ENCODE measurements around the gene OR52B6. TPM values are rescaled to one million over a fixed set of nuclear protein-coding genes. Genes with fewer than 3 reads are reported as not detected.

Gene OR52B6
- total RNA-seq, 1 donor from 2014 or later = not detected

DNA sequence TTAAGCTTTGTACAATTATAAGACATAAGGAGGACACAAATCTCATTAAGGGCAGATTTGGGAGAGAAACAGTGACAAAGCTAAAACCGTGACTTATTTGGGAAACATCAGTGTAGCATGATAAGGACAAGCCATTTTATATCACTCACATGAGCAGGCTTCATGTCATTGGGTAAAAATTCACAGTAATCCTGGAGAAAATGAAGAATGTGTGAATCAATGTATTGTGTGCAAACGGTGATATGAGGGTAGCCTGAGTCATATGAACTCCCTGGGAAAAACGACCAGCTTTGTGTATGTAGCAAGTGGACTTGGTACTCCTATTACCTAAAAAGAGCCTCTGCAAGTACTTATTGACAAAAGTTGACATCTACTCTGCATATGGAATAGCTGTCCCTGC is 38.1 kb downstream of the OR52B6 start:
- H3K27ac Mint-ChIP-seq = no peak overlapping the region
- DNase-seq (ENCODE audit: low spot score, unreplicated experiment) = no peak
- H3K4me1 Mint-ChIP-seq (ENCODE audit: low read depth) = peaks cover 22% of the 10 kb centered on the region
- no peak overlapping the region for H3K4me3 Mint-ChIP-seq (ENCODE audit: low read depth)
- no peaks in the 10 kb centered on the region for H3K9me3 Mint-ChIP-seq (ENCODE audit: low read depth)
- no peaks in the 10 kb centered on the region for H3K36me3 Mint-ChIP-seq (ENCODE audit: insufficient read depth)
- no peaks in the 10 kb centered on the region for H3K27me3 Mint-ChIP-seq
- TF ChIP-seq, protein P1, sequence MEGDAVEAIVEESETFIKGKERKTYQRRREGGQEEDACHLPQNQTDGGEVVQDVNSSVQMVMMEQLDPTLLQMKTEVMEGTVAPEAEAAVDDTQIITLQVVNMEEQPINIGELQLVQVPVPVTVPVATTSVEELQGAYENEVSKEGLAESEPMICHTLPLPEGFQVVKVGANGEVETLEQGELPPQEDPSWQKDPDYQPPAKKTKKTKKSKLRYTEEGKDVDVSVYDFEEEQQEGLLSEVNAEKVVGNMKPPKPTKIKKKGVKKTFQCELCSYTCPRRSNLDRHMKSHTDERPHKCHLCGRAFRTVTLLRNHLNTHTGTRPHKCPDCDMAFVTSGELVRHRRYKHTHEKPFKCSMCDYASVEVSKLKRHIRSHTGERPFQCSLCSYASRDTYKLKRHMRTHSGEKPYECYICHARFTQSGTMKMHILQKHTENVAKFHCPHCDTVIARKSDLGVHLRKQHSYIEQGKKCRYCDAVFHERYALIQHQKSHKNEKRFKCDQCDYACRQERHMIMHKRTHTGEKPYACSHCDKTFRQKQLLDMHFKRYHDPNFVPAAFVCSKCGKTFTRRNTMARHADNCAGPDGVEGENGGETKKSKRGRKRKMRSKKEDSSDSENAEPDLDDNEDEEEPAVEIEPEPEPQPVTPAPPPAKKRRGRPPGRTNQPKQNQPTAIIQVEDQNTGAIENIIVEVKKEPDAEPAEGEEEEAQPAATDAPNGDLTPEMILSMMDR (IDR thresholded peaks at IDR 0.05; ENCODE audit: unreplicated experiment) = no peak

DNA sequence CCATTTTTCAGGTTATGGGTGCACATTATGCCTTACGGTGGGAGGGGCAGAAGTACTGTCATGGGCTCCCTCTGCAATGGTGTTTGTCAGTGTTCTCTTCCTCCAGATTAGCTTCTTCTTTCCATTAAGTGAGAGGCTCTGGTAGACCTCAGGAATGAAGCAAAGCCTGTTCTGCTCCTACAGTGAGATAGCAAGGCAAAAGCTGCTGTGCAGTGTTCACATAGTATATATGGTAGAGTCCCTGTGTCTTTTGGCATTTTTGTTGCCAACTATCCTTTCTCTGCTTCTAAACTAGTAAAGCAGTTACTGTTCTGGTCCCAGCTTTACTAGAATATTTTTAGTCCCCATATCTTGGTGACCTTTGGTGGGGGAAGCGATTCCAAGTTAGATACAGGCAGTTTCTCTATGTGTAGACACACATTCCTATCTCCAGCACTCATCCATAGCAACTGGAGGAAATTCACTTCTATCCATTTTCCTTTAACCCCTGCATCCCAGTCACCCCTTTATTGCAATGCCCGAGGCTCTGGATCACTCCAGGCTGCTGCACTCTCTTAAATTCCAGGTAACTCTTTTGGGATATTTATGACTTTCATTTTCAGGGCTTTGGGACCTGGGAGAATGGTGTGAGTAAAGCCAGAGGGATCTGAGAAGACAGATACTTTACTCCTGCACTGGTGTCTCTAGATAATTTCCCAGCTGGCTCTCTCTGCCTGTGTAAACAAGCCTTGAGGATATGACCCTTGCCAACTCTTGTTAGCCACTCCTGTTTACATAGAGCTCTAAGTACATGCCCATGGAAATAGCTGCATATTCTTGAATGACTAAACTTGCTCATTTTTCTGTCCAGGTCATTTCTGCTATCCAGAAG is 40.2 kb downstream of the OR52B6 start:
- DNase-seq (ENCODE audit: low spot score, unreplicated experiment) = no peak
- Mint-ChIP-seq H3K4me3 (ENCODE audit: low read depth) (no peak overlapping the region), H3K9me3 (ENCODE audit: low read depth) (no peaks in the 10 kb centered on the region), H3K27me3 (no peaks in the 10 kb centered on the region), H3K4me1 (ENCODE audit: low read depth) (peaks cover 33% of the 10 kb centered on the region), H3K36me3 (ENCODE audit: insufficient read depth) (no peaks in the 10 kb centered on the region), H3K27ac (peak overlapping the region; percentile 72)
- TF ChIP-seq, protein P1 (IDR thresholded peaks at IDR 0.05; ENCODE audit: unreplicated experiment) = no peak

DNA sequence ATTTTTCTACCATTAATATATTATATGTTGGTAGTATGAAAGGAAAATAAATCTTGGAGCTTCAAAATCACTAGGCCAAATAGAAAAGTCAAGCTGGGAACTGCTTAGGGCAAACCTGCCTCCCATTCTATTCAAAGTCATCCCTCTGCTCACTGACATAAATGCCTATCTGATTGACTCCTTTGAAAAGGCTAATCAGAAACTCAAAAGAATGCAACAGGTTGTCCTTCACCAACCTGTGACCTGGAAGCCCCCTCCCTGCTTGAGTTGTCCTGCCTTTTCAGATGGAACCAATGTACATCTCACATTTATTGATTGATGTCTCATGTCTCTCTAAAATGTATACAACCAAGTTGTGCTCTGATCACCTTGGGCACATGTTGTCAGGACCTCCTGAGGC is 40.9 kb downstream of the OR52B6 start:
- no peaks in the 10 kb centered on the region for H3K27me3 Mint-ChIP-seq
- H3K4me1 Mint-ChIP-seq (ENCODE audit: low read depth) = peaks cover 35% of the 10 kb centered on the region
- no peaks in the 10 kb centered on the region for H3K36me3 Mint-ChIP-seq (ENCODE audit: insufficient read depth)
- no peak for DNase-seq (ENCODE audit: low spot score, unreplicated experiment)
- TF ChIP-seq, protein P1 (IDR thresholded peaks at IDR 0.05; ENCODE audit: unreplicated experiment) = no peak
- no peak overlapping the region for H3K27ac Mint-ChIP-seq
- H3K4me3 Mint-ChIP-seq (ENCODE audit: low read depth) = no peak overlapping the region
- no peaks in the 10 kb centered on the region for H3K9me3 Mint-ChIP-seq (ENCODE audit: low read depth)

DNA sequence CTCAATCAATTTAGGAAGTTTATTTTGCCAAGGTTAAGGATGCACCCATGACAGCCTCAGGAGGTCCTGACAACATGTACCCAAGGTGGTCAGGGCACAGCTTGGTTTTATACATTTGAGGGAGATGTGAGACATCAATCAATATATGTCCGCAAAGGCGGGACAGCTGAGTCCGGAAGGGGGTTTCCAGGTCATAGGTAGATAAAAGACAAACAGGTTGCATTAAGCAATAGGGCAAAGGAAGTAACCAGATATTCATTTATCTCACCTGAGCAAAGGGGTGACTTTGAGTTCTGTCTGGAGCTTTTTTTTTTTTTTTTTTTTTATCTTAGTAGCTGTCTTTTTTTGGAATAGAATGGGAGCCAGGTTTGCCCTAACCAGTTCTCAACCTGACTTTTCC is 42.1 kb downstream of the OR52B6 start:
- no peaks in the 10 kb centered on the region for H3K27me3 Mint-ChIP-seq

DNA sequence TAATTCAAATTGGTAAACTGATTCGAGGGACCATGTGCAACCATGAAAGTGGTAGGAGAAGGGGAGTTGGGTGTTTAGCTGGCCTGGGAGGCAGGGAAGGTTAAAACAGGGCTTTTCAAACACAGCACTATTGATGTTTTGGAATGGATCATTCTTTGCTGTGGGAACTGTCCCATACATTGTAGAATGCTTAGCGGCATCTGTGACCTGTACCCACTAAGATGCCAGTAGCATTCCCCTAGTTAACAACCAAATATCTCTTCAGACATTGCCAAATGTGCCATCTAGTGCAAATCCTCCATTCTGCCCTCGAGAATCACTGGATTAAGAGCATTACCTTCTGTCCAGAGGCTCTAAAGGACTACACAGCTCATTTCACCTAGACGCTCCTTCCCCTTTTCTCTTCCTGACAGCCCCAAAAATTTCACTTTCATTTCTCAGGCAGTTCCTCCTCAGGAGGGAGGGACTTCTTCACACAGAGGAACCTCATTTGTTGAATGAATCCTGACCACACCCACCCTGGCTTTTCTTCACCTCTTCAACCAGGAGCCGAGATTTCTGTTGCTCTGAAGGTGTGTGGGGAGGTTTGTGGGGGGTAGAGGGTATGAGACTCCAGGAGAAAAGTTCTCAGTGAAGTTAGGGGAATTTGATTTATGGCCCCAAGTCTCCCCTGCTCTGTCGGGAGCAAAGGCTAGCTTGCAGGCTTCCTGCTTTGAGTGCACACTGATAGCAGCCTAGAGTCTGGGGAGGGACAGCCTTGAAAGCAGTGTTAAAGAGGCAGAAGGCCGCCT is 44.0 kb downstream of the OR52B6 start, which contains the start of gene TRIM34:
Gene TRIM34 (plus strand): TSS at position 513 of the 791 bp plus-strand sequence. CDS start 7,331 bp downstream, outside the sequence.
- H3K36me3 Mint-ChIP-seq (ENCODE audit: insufficient read depth) = no peaks in the 10 kb centered on the region
- TF ChIP-seq, protein P1 (IDR thresholded peaks at IDR 0.05; ENCODE audit: unreplicated experiment) = no peak
- H3K27me3 Mint-ChIP-seq = no peaks in the 10 kb centered on the region
- peaks cover 5% of the 10 kb centered on the region for H3K9me3 Mint-ChIP-seq (ENCODE audit: low read depth)
- peak within 1 kb of the TSS; percentile 56 for H3K4me3 Mint-ChIP-seq (ENCODE audit: low read depth)
- peak within 1 kb of the TSS; percentile 67 for H3K27ac Mint-ChIP-seq
- no peak for DNase-seq (ENCODE audit: low spot score, unreplicated experiment)
- H3K4me1 Mint-ChIP-seq (ENCODE audit: low read depth) = peaks cover 32% of the 10 kb centered on the region

More for the DNA sequence above, 42.1 kb downstream of the OR52B6 start:
- TF ChIP-seq, protein P1 (IDR thresholded peaks at IDR 0.05; ENCODE audit: unreplicated experiment) = no peak
- Mint-ChIP-seq H3K4me3 (ENCODE audit: low read depth) (no peak overlapping the region), H3K4me1 (ENCODE audit: low read depth) (peaks cover 35% of the 10 kb centered on the region), H3K36me3 (ENCODE audit: insufficient read depth) (no peaks in the 10 kb centered on the region), H3K27ac (no peak overlapping the region), H3K9me3 (ENCODE audit: low read depth) (no peaks in the 10 kb centered on the region)
- DNase-seq (ENCODE audit: low spot score, unreplicated experiment) = no peak
